SU-DHL-6 (cell line): ENCODE measurements around the gene ZCCHC24.

ENCODE experiments used
- CTCF ChIP-seq: fragments of 200-600 bp; sonication (generic); IDR thresholded peaks from one replicate; pipeline ENCODE4 v1.5.1; 2017; ENCODE audit warnings: antibody characterized with exemption, mild to moderate bottlenecking, low read length, moderate library complexity; ENCODE audit not compliant: insufficient read depth, poor library complexity, severe bottlenecking
- EZH2phosphoT487 ChIP-seq: fragments of 200-600 bp; sonication (generic), shearing (Covaris generic); conservative IDR thresholded peaks from 2 replicates; pipeline ENCODE4 v1.6.1; 2018; ENCODE audit warnings: mild to moderate bottlenecking, antibody characterized with exemption, low read length, moderate library complexity, mixed read lengths

- TF ChIP-seq CTCF = no peak
- TF ChIP-seq EZH2phosphoT487 = no peak
These were observed 41.8 kb downstream of the ZCCHC24 start for GRCh38 chr10:79403441-79404230.
